HepG2 (cell line): ENCODE measurements around the gene FAM163B. TPM values are rescaled to one million over a fixed set of nuclear protein-coding genes. Genes with fewer than 3 reads are reported as not detected.

ENCODE experiments used
- CENPT ChIP-seq: sonication (generic); formaldehyde crosslinking; IDR thresholded peaks from 2 replicates; pipeline ENCODE4 v1.8.0; 2022; ENCODE audit warnings: low read depth, mild to moderate bottlenecking, moderate library complexity, missing genetic modification reagents
- DNMT1 ChIP-seq: sonication (generic); formaldehyde crosslinking; IDR thresholded peaks from 2 replicates; pipeline ENCODE4 v1.5.1; 2020; ENCODE audit warnings: mild to moderate bottlenecking, missing genetic modification reagents
- HIVEP1 ChIP-seq: sonication (generic); formaldehyde crosslinking; IDR thresholded peaks from 2 replicates; pipeline ENCODE4 v1.4.0; 2020; ENCODE audit warnings: mild to moderate bottlenecking, missing genetic modification reagents
- HNF4G ChIP-seq, 2 experiments: sonication (generic) in 1 of 2; formaldehyde crosslinking in 1 of 2; IDR thresholded peaks; 2 replicates each; pipeline versions ENCODE4 v1.4.0 to v1.6.1; 2011 to 2020; ENCODE audit warnings: borderline replicate concordance in 2 of 2, low read depth in 2 of 2, mild to moderate bottlenecking in 2 of 2, low read length in 1 of 2, missing genetic modification reagents in 1 of 2, moderate library complexity in 1 of 2
- HNRNPK ChIP-seq: fragments of 200-400 bp; formaldehyde crosslinking; IDR thresholded peaks from 2 replicates; pipeline ENCODE4 v1.6.1; 2018; ENCODE audit warnings: low read length, low read depth, moderate library complexity, mild to moderate bottlenecking; ENCODE audit not compliant: poor library complexity, severe bottlenecking
- KAT8 ChIP-seq: IDR thresholded peaks from 2 replicates; pipeline ENCODE4 v1.6.1; 2016; ENCODE audit warnings: missing genetic modification reagents, missing compliant biosample characterization
- RBAK ChIP-seq: sonication (generic); formaldehyde crosslinking; IDR thresholded peaks from 2 replicates; pipeline ENCODE4 v1.5.1; 2020; ENCODE audit warnings: mild to moderate bottlenecking, missing genetic modification reagents
- REL ChIP-seq: sonication (generic); formaldehyde crosslinking; conservative IDR thresholded peaks from 2 replicates; pipeline ENCODE4 v1.8.0; 2022; ENCODE audit warnings: mild to moderate bottlenecking, missing genetic modification reagents, moderate library complexity
- SMC3 ChIP-seq: IDR thresholded peaks from 2 replicates; pipeline ENCODE4 v1.6.1; 2011; ENCODE audit warnings: low read length, improper control_type of control experiment
- SP2 ChIP-seq: sonication (generic); formaldehyde crosslinking; IDR thresholded peaks from 2 replicates; pipeline ENCODE4 v1.5.1; 2020; ENCODE audit warnings: mild to moderate bottlenecking, missing genetic modification reagents
- SP4 ChIP-seq: sonication (generic); formaldehyde crosslinking; IDR thresholded peaks from 2 replicates; pipeline ENCODE4 v1.8.1; 2023; ENCODE audit warnings: mild to moderate bottlenecking, missing genetic modification reagents
- TBP ChIP-seq: sonication (generic); formaldehyde crosslinking; IDR thresholded peaks from 2 replicates; pipeline ENCODE4 v1.5.0; 2020; ENCODE audit warnings: missing genetic modification reagents
- U2AF2 ChIP-seq: fragments of 200-400 bp; formaldehyde crosslinking; IDR thresholded peaks from 2 replicates; pipeline ENCODE4 v1.6.1; 2017; ENCODE audit warnings: low read depth, mild to moderate bottlenecking, low read length
- ZFP36L2 ChIP-seq: sonication (generic); formaldehyde crosslinking; IDR thresholded peaks from 2 replicates; pipeline ENCODE4 v1.4.0; 2020; ENCODE audit warnings: missing genetic modification reagents
- ZNF143 ChIP-seq: sonication (generic); formaldehyde crosslinking; IDR thresholded peaks from 2 replicates; pipeline ENCODE4 v1.4.0; 2020; ENCODE audit warnings: missing genetic modification reagents
- ZNF232 ChIP-seq: sonication (generic); formaldehyde crosslinking; IDR thresholded peaks from 2 replicates; pipeline ENCODE4 v1.4.0; 2020; ENCODE audit warnings: missing genetic modification reagents, borderline replicate concordance
- ZNF264 ChIP-seq: sonication (generic); formaldehyde crosslinking; IDR thresholded peaks from 2 replicates; pipeline ENCODE4 v1.4.0; 2020; ENCODE audit warnings: missing genetic modification reagents
- ZNF496 ChIP-seq: sonication (generic); formaldehyde crosslinking; IDR thresholded peaks from 2 replicates; pipeline ENCODE4 v1.8.1; 2023; ENCODE audit warnings: mild to moderate bottlenecking, moderate library complexity, missing genetic modification reagents; ENCODE audit not compliant: insufficient replicate concordance
- ZNF570 ChIP-seq: sonication (generic); formaldehyde crosslinking; IDR thresholded peaks from 2 replicates; pipeline ENCODE4 v1.4.0; 2020; ENCODE audit warnings: mild to moderate bottlenecking, missing genetic modification reagents, borderline replicate concordance
- ZNF644 ChIP-seq: IDR thresholded peaks from 2 replicates; pipeline ENCODE4 v1.6.1; 2016; ENCODE audit warnings: low read depth
- ZNF777 ChIP-seq: sonication (generic); formaldehyde crosslinking; IDR thresholded peaks from 2 replicates; pipeline ENCODE4 v1.4.0; 2020; ENCODE audit warnings: missing genetic modification reagents
- ZNF839 ChIP-seq: sonication (generic); formaldehyde crosslinking; IDR thresholded peaks from 2 replicates; pipeline ENCODE4 v1.4.0; 2020; ENCODE audit warnings: missing genetic modification reagents, mild to moderate bottlenecking, borderline replicate concordance
- ZNF841 ChIP-seq: sonication (generic); formaldehyde crosslinking; IDR thresholded peaks from 2 replicates; pipeline ENCODE4 v1.8.1; 2023; ENCODE audit warnings: missing genetic modification reagents, borderline replicate concordance
- ZNF850 ChIP-seq: sonication (generic); formaldehyde crosslinking; conservative IDR thresholded peaks from 2 replicates; pipeline ENCODE4 v1.9.0; 2021; ENCODE audit warnings: mild to moderate bottlenecking, missing genetic modification reagents
- polyA plus RNA-seq, 8 experiments: library from polyadenylated mRNA; depleted of rRNA in 3 of 8; stranded (reverse) in 7 of 8; unstranded in 1 of 8; fragments of >200 nt; fragmentation: Illumina TruSeq in 4 of 8; extraction: Trizol in 4 of 8; gene quantifications; 2 replicates each; pipeline versions ENCODE4 v1.2.1 to v1.2.3, GENCODE V29; 2011 to 2016; ENCODE audit warnings: low read depth in 4 of 8, missing spikeins in 1 of 8, mixed read lengths in 1 of 8; ENCODE audit not compliant: insufficient read depth in 1 of 8
- total RNA-seq, 5 experiments: library from RNA; depleted of rRNA; stranded (reverse); fragments of >200 nt; fragmentation: Illumina TruSeq; extraction: Trizol; gene quantifications; 2 replicates each; pipeline ENCODE4 v1.2.3, GENCODE V29; 2016; ENCODE audit warnings: low read depth in 1 of 5
- TF ChIP-seq, protein P1 (sequence below): sonication (generic); formaldehyde crosslinking; IDR thresholded peaks from 2 replicates; pipeline ENCODE4 v1.4.0; 2020; ENCODE audit warnings: missing genetic modification reagents
- TF ChIP-seq, protein P2 (sequence below): sonication (generic); formaldehyde crosslinking; IDR thresholded peaks from 2 replicates; pipeline ENCODE4 v1.5.0; 2020; ENCODE audit warnings: missing genetic modification reagents, mild to moderate bottlenecking, borderline replicate concordance
- TF ChIP-seq, protein P3 (sequence below): IDR thresholded peaks from 2 replicates; pipeline ENCODE4 v1.6.1; 2016

The FAM163B gene
- total and polyA plus RNA-seq, 2 of the 13 experiments (the other 11 are each of a cell fraction or from before 2014, with no cell fraction given), result not detected

DNA sequence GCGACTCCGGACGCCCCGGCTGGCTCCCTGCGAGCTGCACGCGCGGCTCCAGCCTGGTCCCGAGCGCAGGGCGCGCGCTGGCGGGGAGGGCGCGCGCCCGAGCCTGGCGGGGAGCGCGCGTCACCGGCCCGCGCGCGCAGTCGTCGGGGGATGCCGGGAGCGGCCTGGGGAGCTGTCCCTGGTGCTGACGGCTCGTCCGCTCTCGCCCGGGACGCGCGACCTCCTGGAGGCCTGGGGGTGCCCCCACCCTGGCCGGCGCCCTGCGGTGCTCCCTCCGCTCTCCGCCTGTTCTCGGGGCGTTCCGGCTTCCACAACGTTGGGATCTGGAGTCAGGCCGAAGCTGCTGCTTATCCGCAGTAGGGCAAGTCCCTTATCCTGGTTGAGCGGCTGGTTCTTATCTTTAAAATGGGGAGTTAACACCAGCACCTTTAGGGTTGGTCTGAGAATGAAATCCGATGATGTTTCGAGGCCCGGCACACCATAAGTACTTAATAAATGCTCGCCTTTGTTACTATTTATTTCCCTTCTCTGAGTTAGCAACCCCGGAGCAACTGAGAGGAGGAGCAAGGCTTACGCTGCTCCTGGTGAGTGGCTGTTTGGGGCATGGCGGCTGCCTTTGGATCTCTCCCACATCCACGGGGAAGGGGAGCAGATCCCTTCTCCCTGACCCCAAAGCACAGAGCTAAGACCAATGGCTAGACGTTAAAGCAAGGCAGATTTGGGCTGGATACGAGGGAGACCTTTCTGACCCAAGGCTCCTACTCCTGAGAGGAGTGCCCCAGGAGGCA lies at the start of gene FAM163B (continued):
- TF ChIP-seq ZNF232 (CRISPR knock-in tag) (peak; percentile 71; the same call in 1 of the 2 replicates), HIVEP1 (CRISPR knock-in tag) (no peak), HNRNPK (no peak), KAT8 (CRISPR knock-in tag) (no peak), RBAK (CRISPR knock-in tag) (no peak), ZNF264 (CRISPR knock-in tag) (no peak), HNF4G (IDR thresholded peaks at IDR 0.05; ENCODE audit: borderline replicate concordance, low read depth, low read length) (no peak), HNF4G (CRISPR knock-in tag; IDR thresholded peaks at IDR 0.05; ENCODE audit: borderline replicate concordance, low read depth) (no peak), ZFP36L2 (CRISPR knock-in tag) (no peak), ZNF570 (CRISPR knock-in tag) (no peak), DNMT1 (no peak), ZNF644 (CRISPR knock-in tag) (no peak), ZNF839 (CRISPR knock-in tag) (no peak), SP2 (CRISPR knock-in tag) (no peak), ZNF841 (CRISPR knock-in tag) (no peak), TBP (CRISPR knock-in tag) (no peak), CENPT (CRISPR knock-in tag) (no peak), ZNF850 (CRISPR knock-in tag) (no peak), REL (CRISPR knock-in tag) (no peak), ZNF143 (CRISPR knock-in tag) (no peak), U2AF2 (no peak), ZNF777 (CRISPR knock-in tag) (peak; percentile 64; the same call in 1 of the 2 replicates), ZNF496 (CRISPR knock-in tag) (no peak), SP4 (CRISPR knock-in tag) (no peak), SMC3 (no peak)
- TF ChIP-seq, protein P1, sequence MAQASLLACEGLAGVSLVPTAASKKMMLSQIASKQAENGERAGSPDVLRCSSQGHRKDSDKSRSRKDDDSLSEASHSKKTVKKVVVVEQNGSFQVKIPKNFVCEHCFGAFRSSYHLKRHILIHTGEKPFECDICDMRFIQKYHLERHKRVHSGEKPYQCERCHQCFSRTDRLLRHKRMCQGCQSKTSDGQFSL, result no peak
- TF ChIP-seq, protein P2, sequence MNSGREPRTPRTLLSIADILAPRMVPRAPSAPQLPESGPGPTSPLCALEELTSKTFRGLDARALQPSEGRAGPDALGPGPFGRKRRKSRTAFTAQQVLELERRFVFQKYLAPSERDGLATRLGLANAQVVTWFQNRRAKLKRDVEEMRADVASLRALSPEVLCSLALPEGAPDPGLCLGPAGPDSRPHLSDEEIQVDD (CRISPR knock-in tag), result no peak
- TF ChIP-seq, protein P3, sequence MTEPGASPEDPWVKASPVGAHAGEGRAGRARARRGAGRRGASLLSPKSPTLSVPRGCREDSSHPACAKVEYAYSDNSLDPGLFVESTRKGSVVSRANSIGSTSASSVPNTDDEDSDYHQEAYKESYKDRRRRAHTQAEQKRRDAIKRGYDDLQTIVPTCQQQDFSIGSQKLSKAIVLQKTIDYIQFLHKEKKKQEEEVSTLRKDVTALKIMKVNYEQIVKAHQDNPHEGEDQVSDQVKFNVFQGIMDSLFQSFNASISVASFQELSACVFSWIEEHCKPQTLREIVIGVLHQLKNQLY (CRISPR knock-in tag), result no peak
